CD14-positive monocyte (primary cell): ENCODE data around the gene OFD1. TPM values are rescaled to one million over a fixed set of nuclear protein-coding genes. Genes with fewer than 3 reads are reported as not detected.

ENCODE experiments used
- DNase-seq, 3 donors: peaks; one replicate each; pipeline ENCODE4 v3.0.0-alpha.2; 2011 to 2022
- H2AFZ ChIP-seq: 2 replicates; pipeline ENCODE4 v1.6.0; 2012; ENCODE audit warnings: mild to moderate bottlenecking, low read depth, low read length, inconsistent platforms; ENCODE audit not compliant: insufficient read depth, poor library complexity, severe bottlenecking
- H3K27ac ChIP-seq, 2 donors: 1 replicate in 1 of 2; 2 replicates in 1 of 2; pipeline ENCODE4 v1.5.1; 2012 to 2013; ENCODE audit warnings: low read length in 2 of 2, control low read depth in 1 of 2, inconsistent platforms in 1 of 2, low read depth in 1 of 2, mild to moderate bottlenecking in 1 of 2
- H3K27me3 ChIP-seq, 2 donors: one replicate each; pipeline versions ENCODE4 v1.6.0 to v1.6.1; 2011 to 2013; ENCODE audit warnings: low read length in 2 of 2; ENCODE audit not compliant: control insufficient read depth in 2 of 2, insufficient read depth in 2 of 2
- H3K36me3 ChIP-seq, 2 donors: replicated peaks in 1 of 2; 1 replicate in 1 of 2; 2 replicates in 1 of 2; pipeline versions ENCODE4 v1.5.1 to v1.6.1; 2012 to 2013; ENCODE audit warnings: low read length in 2 of 2, control low read depth in 1 of 2, inconsistent platforms in 1 of 2, mild to moderate bottlenecking in 1 of 2; ENCODE audit not compliant: insufficient read depth in 2 of 2, control insufficient read depth in 1 of 2
- H3K4me1 ChIP-seq, 2 donors: 1 replicate in 1 of 2; 2 replicates in 1 of 2; pipeline versions ENCODE4 v1.5.1 to v1.6.1; 2012 to 2013; ENCODE audit warnings: low read length in 2 of 2, control low read depth in 1 of 2, inconsistent platforms in 1 of 2, mild to moderate bottlenecking in 1 of 2, moderate library complexity in 1 of 2; ENCODE audit not compliant: insufficient read depth in 2 of 2, control insufficient read depth in 1 of 2
- H3K4me2 ChIP-seq: replicated peaks from 2 replicates; pipeline ENCODE3; 2012; ENCODE audit warnings: low read length, moderate library complexity, mild to moderate bottlenecking; ENCODE audit not compliant: poor library complexity, severe bottlenecking; ENCODE audit errors: extremely low read depth
- H3K4me3 ChIP-seq, 3 experiments: fragments of 200-600 bp in 1 of 3; sonication (generic) in 1 of 3; replicated peaks in 1 of 3; 1 replicate in 2 of 3; 2 replicates in 1 of 3; pipeline ENCODE4 v1.5.1; 2011 to 2013; ENCODE audit warnings: low read length in 3 of 3, mild to moderate bottlenecking in 3 of 3, control low read depth in 2 of 3, low read depth in 2 of 3, inconsistent platforms in 1 of 3, moderate library complexity in 1 of 3
- H3K79me2 ChIP-seq: 2 replicates; pipeline ENCODE4 v1.6.0; 2012; ENCODE audit warnings: mild to moderate bottlenecking, control low read depth, inconsistent platforms, low read length, moderate library complexity; ENCODE audit not compliant: insufficient read depth
- H3K9ac ChIP-seq: 2 replicates; pipeline ENCODE4 v1.6.0; 2017; ENCODE audit warnings: low read length, mild to moderate bottlenecking; ENCODE audit not compliant: insufficient read depth, poor library complexity, severe bottlenecking
- H3K9me3 ChIP-seq, 2 donors: replicated peaks in 1 of 2; 1 replicate in 1 of 2; 2 replicates in 1 of 2; pipeline versions ENCODE4 v1.5.1 to v1.6.1; 2012 to 2013; ENCODE audit warnings: low read length in 2 of 2, control low read depth in 1 of 2; ENCODE audit not compliant: control insufficient read depth in 1 of 2, insufficient read depth in 1 of 2
- H4K20me1 ChIP-seq: 2 replicates; pipeline ENCODE4 v1.6.0; 2012; ENCODE audit warnings: mild to moderate bottlenecking, low read length, control low read depth, moderate library complexity; ENCODE audit not compliant: insufficient read depth
- H3K27ac Mint-ChIP-seq, 7 donors: one replicate each; pipeline ENCODE4 v1.8.0; 2020; ENCODE audit warnings: mild to moderate bottlenecking in 7 of 7, mixed read lengths in 7 of 7, moderate library complexity in 6 of 7, inconsistent platforms in 2 of 7
- H3K27me3 Mint-ChIP-seq, 3 donors: one replicate each; pipeline ENCODE4 v1.8.0; 2021 to 2022; ENCODE audit warnings: low read depth in 3 of 3, mild to moderate bottlenecking in 3 of 3, mixed read lengths in 3 of 3, moderate library complexity in 3 of 3, inconsistent platforms in 1 of 3
- H3K36me3 Mint-ChIP-seq, 2 donors: one replicate each; pipeline ENCODE4 v1.8.0; 2020; ENCODE audit warnings: mixed read lengths in 2 of 2, inconsistent platforms in 1 of 2, mild to moderate bottlenecking in 1 of 2
- H3K4me1 Mint-ChIP-seq: one replicate; pipeline ENCODE4 v1.8.0; 2020; ENCODE audit warnings: mild to moderate bottlenecking, mixed read lengths
- H3K4me3 Mint-ChIP-seq, 2 donors: one replicate each; pipeline ENCODE4 v1.8.0; 2020; ENCODE audit warnings: mild to moderate bottlenecking in 2 of 2, mixed read lengths in 2 of 2, moderate library complexity in 1 of 2
- H3K9me3 Mint-ChIP-seq, 7 donors: one replicate each; pipeline ENCODE4 v1.8.0; 2020 to 2022; ENCODE audit warnings: mixed read lengths in 7 of 7, mild to moderate bottlenecking in 6 of 7, moderate library complexity in 6 of 7, inconsistent platforms in 2 of 7
- WGBS: methylation state at CpG from one replicate; pipeline ENCODE4 v1.1.5; 2013; ENCODE audit warnings: missing lambda C conversion rate; ENCODE audit not compliant: insufficient coverage; 5-methylcytosine and 5-hydroxymethylcytosine counted together
- intact Hi-C, 2 donors: fragments of 100-400 bp; cut with micrococcal nuclease; formaldehyde crosslinking; loops; one replicate each; pipeline versions ENCODE4 v1.15.0 to v1.15.1; 2023
- polyA plus RNA-seq, 3 donors: library from polyadenylated mRNA; depleted of rRNA in 1 of 3; unstranded in 2 of 3; stranded (reverse) in 1 of 3; fragments of 300-500 nt in 2 of 3; fragments of >200 nt in 1 of 3; fragmentation: Illumina TruSeq in 2 of 3; gene quantifications; 1 replicate in 2 of 3; 2 replicates in 1 of 3; pipeline ENCODE4 v1.2.3, GENCODE V29; 2012 to 2021
- TF ChIP-seq, protein P1 (sequence below): fragments of 200-600 bp; IDR thresholded peaks from one replicate; pipeline ENCODE4 v1.8.0; 2022; ENCODE audit warnings: antibody characterized with exemption, mild to moderate bottlenecking

OFD1 gene
- polyA plus RNA-seq, 3 donors, result 2.4 to 10.2 (median 2.9) TPM

GRCh38 chrX:13756381-13756780, 21.8 kb downstream of the OFD1 start:
- Mint-ChIP-seq H3K27me3 (peaks cover 0 to 2% (median 0%) of the 10 kb centered on the region in 3 donors), H3K4me1 (peaks cover 56% of the 10 kb centered on the region), H3K4me3 (no peak overlapping the region), H3K36me3 (peaks cover 10 to 15% of the 10 kb centered on the region in 2 donors), H3K27ac (no peak overlapping the region), H3K9me3 (peaks cover 0 to 3% (median 0%) of the 10 kb centered on the region in 7 donors)
- no peak for DNase-seq
- Histone ChIP-seq H3K4me1 (peaks cover 58 to 59% of the 10 kb centered on the region in 2 donors), H3K4me2 (no peak overlapping the region), H4K20me1 (no peaks in the 10 kb centered on the region), H3K9me3 (no peaks in the 10 kb centered on the region), H3K79me2 (peaks cover 4% of the 10 kb centered on the region), H3K9ac (no peak overlapping the region), H3K27me3 (no peaks in the 10 kb centered on the region), H3K36me3 (peaks cover 5% of the 10 kb centered on the region in 2 donors), H3K4me3 (no peak overlapping the region), H2AFZ (no peak overlapping the region), H3K27ac (no peak overlapping the region)
- no CpG with 5 or more reads among the region's 4 CpGs for WGBS
- TF ChIP-seq, protein P1, sequence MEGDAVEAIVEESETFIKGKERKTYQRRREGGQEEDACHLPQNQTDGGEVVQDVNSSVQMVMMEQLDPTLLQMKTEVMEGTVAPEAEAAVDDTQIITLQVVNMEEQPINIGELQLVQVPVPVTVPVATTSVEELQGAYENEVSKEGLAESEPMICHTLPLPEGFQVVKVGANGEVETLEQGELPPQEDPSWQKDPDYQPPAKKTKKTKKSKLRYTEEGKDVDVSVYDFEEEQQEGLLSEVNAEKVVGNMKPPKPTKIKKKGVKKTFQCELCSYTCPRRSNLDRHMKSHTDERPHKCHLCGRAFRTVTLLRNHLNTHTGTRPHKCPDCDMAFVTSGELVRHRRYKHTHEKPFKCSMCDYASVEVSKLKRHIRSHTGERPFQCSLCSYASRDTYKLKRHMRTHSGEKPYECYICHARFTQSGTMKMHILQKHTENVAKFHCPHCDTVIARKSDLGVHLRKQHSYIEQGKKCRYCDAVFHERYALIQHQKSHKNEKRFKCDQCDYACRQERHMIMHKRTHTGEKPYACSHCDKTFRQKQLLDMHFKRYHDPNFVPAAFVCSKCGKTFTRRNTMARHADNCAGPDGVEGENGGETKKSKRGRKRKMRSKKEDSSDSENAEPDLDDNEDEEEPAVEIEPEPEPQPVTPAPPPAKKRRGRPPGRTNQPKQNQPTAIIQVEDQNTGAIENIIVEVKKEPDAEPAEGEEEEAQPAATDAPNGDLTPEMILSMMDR, result no peak
- intact Hi-C loops, result no loop called here

DNA sequence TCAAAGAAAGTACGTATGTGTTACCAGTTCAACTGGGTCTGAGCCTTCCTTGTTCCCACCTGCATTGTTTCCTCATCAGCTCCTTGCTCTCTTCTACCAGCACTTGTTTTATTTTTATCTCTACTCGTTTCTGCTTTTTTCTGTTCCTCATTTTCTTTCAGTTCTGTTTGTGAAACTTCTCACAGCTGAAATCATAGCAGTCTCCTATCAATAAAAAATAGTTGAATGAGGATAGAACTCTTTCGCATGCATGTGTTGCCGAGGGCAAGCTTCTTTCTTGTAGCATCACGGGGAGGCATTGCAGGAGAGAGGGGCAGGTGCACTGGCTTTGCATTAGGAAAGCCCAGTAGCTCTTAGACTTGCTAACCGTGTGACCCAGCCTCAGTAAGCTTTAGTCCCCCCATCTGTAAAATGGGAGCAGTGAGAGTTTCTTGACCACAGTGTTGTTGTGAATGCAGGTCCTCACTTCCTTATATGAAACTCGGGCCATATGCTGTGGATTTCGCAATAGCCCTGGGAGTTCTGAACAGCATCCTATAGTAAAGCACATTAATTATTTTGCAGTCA, 24.7 kb downstream of the OFD1 start:
- H3K36me3 ChIP-seq, result peaks cover 5% of the 10 kb centered on the region in 2 donors
- H3K9ac ChIP-seq, result no peak overlapping the region
- H3K79me2 ChIP-seq, result peaks cover under 1% of the 10 kb centered on the region
- no peaks in the 10 kb centered on the region for H3K9me3 ChIP-seq
- peak overlapping the region; percentile 63 to 79 for H3K27ac ChIP-seq
- H4K20me1 ChIP-seq, result no peaks in the 10 kb centered on the region
- H3K36me3 Mint-ChIP-seq, result peaks cover 8 to 15% of the 10 kb centered on the region in 2 donors
- peaks cover 0 to 2% (median 0%) of the 10 kb centered on the region in 3 donors for H3K27me3 Mint-ChIP-seq
- TF ChIP-seq, protein P1, result no peak
- intact Hi-C loops, result no loop called here
- H3K4me3 Mint-ChIP-seq, result peak overlapping the region in 1 of 2 donors; percentile 51
- H3K4me3 ChIP-seq, result peak overlapping the region in 1 of 3 experiments; percentile 46
- peak overlapping the region; percentile 64 to 91 (median 89) for H3K27ac Mint-ChIP-seq
- no peak overlapping the region for H2AFZ ChIP-seq
- peaks cover 59% of the 10 kb centered on the region for H3K4me1 Mint-ChIP-seq
- no peaks in the 10 kb centered on the region for H3K27me3 ChIP-seq
- H3K9me3 Mint-ChIP-seq, result no peaks in the 10 kb centered on the region
- H3K4me2 ChIP-seq, result peak overlapping the region; percentile 56
- peaks cover 61 to 62% of the 10 kb centered on the region in 2 donors for H3K4me1 ChIP-seq
- WGBS, result 0% methylated on average over 2 of the region's 8 CpGs
- DNase-seq, result peak; percentile 35 to 63 (median 62)
